ENCODE data around the gene SUZ12.
"Not testable (repeated sequence)": the region's sequence is repeated elsewhere in the genome, so short reads cannot be mapped to it uniquely, and the experiment has no call there.

Gene SUZ12

DNA sequence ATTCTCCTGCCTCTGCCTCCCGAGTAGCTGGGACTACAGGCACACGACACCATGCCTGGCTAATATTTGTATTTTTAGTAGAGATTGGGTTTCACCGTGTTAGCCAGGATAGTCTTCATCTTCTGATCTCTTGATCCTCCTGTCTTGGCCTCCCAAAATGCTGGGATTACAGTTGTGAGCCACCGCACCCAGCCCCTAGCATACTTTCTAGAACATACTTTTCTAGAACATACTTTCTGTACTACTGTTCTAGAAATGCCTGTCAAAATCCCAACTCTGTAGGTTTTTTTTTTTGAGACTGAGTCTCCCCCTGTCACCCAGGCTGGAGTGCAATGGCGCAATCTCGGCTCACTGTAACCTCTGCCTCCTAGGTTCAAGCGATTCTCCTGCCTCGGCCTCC lies 27.3 kb downstream of the SUZ12 start:
- DNase-seq (ENCODE audit: low read depth) = not testable (repeated sequence)

DNA sequence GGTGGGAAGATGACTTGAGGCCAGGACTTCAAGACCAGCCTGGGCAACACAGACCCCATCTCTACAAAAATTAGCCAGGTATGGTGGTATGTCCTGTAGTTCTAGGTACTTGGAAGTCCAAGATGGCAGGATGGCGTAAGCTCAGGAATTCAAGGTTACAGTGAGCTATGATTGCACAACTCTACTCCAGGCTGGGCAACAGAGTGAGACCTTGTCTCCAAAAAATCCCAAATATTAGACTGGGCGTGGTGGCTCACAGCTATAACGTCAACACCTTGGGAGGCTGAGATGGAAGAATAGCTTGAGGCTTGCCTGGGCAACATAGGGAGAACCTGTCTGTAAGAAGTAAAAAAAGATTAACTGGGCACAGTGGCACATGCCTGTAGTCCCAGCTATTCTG lies 30.8 kb downstream of the SUZ12 start:
- no peak for DNase-seq (ENCODE audit: low read depth)

DNA sequence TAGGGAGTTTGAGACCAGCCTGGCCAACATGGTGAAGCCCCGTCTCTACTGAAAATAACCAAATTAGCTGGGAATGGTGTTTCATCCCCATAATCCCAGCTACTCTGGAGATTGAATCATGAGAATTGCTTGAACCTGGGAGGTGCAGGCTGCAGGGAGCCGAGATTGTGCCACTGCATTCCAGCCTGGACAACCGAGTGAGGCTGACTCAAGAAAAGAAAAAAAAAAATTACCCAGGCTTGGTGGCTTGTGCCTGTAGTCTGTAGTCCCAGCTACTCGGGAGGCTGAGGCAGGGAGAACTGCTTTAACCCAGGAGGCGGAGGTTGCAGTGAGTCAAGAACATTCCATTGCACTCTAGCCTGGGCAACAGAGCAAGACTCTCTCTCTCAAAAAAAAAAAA lies 33.6 kb downstream of the SUZ12 start:
- not testable (repeated sequence) for DNase-seq (ENCODE audit: low read depth)

DNA sequence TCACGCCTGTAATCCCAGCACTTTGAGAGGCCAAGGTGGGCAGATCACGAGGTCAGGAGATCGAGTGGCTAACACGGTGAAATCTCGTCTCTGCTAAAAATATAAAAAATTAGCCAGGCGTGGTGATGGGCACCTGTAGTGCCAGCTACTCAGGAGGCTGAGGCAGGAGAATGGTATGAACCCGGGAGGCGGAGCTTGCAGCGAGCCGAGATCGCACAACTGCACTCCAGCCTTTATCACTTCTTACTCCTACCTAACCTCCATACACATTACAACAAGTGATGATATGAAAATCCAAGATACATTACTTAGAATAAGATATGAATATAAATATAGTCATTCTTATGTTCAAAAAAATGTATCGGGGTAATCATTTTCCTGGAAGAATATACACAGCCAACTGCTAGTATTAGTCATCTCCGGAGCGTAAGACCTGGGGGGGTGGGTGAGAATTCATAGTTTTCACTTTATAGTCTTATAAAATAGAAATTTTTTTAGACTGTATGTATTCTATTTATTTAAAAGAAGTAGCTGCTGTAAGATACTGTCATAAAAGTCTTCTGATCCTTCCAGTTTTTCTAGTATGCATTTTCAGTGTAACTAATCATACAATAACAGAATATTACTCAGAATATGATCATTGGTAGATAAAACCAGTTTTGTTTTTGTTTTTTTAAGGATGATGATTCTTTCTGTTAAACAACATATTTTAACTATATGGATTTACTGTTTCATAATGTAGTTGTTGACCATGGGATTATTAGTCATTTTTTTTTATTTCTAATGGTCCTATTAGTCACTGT lies 37.7 kb downstream of the SUZ12 start:
- DNase-seq (ENCODE audit: low read depth) = not testable (repeated sequence)

DNA sequence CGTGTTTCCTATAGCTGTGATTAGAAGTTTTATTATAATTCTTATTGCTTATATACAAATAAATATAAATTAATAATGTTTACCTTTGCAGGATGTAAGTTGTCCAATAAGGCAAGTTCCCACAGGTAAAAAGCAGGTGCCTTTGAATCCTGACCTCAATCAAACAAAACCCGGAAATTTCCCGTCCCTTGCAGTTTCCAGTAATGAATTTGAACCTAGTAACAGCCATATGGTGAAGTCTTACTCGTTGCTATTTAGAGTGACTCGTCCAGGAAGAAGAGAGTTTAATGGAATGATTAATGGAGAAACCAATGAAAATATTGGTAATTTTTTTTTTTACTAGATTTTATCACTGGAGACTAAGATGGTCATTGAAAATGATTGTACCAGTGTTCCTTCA lies 38.6 kb downstream of the SUZ12 start:
- DNase-seq (ENCODE audit: low read depth) = not testable (repeated sequence)

DNA sequence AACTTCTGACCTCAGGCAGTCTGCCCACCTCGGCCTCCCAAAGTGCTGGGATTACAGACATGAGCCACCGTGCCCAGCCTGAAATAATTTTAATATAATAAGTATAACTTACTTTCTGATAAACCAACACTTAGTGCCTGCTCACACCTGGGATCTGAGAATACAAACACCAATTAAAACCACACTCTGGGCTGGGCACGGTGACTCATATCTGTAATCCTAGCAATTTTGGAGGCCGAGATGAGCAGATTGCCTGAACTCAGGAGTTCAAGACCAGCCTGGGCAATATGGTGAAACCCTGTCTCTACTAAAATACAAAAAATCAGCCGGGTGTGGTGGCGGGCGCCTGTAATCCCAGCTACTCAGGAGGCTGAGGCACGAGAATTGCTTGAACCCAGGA lies 55.0 kb downstream of the SUZ12 start:
- DNase-seq (ENCODE audit: low read depth) = not testable (repeated sequence)

DNA sequence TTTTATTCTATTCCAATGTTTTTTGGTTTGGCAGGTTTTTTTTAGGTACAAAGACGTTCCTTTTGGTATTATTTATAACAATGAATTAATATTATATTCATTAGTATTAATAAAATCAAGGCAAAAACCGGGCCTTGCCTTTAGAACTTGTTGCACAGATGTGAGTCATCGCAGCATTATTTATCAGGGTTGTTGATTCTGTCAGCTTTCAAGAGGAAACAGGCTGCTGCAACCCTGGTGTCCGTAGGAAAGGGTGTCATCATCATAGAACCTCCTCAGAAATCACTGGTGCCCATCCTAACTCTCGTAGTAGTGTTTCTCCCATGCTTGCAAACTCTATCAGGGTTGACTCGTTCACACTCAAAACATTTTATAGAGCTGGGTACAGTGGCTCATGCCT lies 60.2 kb downstream of the SUZ12 start:
- DNase-seq (ENCODE audit: low read depth) = no peak

DNA sequence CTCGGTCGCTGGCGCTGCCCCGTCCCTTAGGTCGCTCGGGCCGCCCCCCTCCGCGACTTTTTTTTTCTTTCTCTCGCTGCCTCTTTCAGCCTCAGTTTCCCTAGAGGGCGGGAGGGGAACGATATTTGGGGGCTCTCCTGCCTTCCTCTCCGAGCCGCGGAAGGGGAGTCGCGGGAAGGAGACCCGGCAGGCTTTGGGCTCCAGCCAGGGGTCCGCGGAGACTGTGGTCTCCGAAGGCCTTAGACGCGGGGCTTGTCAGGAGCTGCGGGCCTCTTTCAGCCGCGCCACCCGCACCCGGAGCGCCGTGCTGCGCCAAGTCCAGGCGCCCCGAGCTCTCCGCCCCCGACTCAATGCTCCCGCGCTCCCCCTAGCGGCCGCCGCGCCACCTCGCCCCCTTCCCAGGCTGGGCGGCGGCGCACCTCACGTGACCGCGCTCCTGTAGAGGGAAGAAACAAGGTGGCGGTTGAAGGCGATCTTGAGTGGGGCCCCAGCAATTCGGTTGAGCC lies 70.2 kb downstream of the SUZ12 start, which contains the start of gene LRRC37B:
Gene LRRC37B (plus strand): TSS at position 427 of the 506 bp plus-strand sequence. CDS start 14,010 bp downstream, outside the sequence.
- DNase-seq (ENCODE audit: low read depth) = peak; percentile 83

DNA sequence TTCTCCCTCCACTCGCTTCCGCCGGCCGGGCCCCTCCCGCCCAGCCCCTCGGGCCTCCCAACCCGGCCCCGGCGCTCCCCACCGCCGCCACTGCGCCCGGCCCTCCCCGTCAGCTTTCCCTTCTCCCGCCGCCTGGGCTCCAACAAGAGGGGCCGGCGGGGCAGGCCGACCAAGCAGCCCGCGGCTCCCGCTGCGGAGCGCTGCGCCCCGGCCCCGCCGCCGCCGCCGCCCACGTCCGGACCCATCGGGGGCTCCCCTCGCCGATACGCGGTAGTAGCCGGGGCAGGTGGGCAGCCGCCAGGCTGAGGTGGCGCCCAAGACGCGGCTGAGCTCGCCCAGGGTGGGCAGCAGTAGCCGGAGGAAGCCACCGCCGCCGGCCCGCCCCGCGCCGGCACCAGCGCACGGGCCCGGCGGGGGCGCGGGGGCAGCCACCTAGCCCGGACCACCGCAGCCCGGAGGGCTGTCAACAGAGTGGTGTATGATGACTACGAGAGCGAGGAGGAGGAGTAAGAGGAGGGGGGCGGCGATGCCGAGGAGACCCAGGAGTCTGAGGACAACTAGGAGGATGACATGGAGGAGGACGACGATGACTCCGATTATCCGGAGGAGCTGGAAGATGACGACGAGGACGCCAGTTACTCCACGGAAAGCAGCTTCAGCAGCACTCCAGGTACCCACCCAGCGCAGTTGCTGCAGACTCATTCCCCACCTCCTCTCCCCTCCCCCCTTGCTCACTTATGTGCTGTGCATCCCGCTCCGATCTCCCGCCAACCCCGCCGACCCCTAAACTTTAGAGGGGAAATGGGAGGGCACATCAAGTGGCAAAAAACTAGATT lies 70.9 kb downstream of the SUZ12 start:
- peak; percentile 5 for DNase-seq (ENCODE audit: low read depth)

DNA sequence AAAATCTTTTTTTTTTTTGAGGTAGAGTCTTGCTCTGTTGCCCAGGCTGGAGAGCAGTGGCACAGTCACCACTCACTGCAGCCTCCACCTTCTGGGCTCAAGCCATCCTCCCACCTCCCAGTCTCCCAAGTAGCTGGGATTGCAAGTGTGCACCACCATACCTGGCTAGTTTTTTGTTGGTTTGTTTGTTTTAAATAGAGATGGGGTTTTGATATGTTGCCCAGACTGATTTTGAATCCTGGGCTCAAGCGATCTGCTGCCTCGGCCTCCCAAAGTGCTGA lies 72.4 kb downstream of the SUZ12 start:
- DNase-seq (ENCODE audit: low read depth) = no peak

DNA sequence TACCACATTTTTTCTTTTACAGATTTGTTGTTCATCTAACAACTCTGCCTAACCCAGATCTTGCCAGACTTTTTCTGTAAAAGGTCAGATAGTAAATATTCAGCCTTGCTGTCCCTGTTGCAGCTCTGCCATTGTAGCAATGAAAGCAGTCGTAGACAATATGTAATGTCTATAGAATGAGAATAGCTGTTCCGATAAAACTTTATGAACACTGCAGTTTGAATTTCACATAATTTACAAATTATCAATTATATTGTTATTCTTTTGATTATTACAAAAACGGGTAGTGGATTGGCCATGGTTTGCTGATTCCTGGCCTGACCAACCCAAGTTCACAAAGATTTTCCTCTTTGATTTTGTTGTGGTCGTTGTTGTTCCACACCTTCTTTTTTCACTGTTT lies 73.3 kb downstream of the SUZ12 start:
- DNase-seq (ENCODE audit: low read depth) = no peak

DNA sequence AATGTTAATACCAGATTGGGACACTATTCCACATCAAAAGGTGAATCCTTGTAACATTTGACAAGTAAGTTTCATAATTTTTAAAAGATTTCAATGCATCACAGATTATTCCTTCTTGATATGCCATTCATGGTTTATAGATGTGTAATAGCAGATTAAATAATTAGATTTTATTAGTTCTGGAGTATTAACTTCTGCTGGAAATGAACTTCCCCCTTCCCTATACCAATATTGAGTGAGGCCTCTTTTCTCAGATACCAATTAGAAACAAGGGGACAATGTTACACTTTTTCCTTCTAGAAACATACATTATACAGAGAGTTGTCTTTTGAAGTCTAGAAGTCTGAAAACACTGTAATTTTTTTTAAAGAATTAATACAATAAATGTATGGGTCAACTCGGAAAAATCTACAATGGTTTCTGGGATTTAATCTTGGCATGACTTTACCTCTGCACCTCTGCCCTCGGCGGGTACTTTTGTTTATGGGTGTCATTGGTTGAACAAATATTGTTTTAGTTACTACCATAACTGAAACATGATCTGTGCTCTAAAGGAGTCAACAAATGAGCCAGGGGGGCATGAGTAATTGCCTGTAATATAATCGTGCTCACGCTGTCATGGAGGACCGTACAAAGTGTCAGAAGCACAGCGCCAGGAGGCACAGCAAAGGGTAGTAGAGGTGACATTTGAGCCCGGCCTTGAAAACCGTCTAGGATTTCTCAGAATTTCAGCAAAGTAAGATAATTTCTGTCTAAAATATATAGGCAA lies 78.6 kb downstream of the SUZ12 start:
- no peak for DNase-seq (ENCODE audit: low read depth)

DNA sequence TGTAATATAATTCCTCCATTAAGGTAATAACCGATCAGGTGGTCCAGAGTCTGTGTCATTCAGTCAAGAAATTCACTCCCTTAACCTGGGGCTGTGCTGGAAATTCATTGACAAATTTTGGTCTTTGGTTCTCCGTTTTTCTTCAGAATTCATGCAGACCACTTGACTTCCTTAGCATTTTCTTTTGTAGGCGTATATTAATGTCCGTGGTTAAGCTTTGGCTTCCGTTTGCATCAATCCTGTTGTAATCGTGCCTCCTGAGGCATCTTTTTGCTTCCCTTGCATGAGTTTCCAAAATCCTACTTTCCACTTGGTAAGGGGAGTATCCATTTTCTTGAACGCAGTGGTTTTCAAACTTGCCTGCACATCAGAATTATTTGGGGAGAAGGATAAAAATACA lies 79.4 kb downstream of the SUZ12 start:
- no peak for DNase-seq (ENCODE audit: low read depth)

DNA sequence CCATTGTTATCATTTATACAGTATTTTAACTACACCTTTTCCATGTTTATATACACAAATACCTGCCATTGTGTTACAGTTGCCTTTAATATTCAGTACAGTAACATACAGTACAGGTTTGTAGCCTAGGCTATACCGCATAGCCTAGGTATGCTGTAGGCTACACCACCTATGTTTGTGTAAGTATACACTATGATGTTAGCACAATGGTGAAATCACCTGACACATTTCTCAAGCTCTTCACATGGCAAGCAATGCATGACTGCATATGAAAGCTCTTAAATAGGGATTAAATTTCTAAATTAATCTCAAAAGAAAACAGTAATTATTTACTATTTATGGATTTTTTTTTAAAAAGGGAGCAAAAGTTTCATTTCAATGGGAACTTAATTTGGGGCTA lies 82.4 kb downstream of the SUZ12 start:
- DNase-seq (ENCODE audit: low read depth) = no peak

DNA sequence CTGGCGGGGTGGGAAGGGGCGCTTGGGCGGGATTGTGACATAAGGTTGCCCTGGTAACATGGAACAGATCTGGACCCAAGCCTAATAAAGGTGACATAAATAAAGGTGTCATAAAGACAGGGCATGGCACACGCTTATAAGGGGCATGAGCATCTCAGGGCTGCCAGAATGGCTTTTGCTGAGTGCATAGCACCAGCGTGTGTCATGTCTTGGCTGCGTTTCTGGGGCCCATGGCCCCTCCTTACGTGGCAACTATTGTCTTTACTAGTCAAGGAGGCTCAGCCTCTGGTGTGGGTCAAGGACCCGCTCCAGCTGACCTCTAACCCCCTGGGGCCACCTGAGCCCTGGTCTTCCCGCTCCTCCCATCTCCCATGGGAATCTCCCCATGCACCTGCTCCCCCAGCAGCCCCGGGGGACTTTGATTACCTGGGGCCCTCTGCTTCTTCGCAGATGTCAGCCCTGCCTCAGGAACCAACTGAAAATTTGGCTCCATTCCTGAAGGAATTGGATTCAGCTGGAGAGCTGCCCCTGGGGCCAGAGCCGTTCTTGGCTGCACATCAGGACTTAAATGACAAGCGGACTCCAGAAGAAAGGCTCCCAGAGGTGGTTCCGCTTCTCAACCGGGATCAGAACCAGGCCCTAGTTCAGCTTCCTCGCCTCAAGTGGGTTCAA lies 84.3 kb downstream of the SUZ12 start:
- no peak for DNase-seq (ENCODE audit: low read depth)

DNA sequence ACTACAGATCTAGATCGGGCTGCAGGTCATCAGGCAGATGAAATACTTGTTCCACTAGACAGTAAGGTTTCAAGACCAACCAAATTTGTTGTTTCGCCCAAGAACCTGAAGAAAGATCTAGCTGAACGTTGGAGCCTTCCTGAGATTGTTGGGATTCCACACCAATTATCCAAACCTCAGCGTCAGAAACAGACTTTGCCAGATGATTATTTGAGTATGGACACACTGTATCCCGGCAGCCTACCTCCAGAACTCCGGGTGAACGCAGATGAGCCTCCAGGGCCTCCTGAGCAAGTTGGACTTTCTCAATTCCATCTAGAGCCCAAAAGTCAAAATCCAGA lies 84.8 kb downstream of the SUZ12 start:
- DNase-seq (ENCODE audit: low read depth) = no peak

DNA sequence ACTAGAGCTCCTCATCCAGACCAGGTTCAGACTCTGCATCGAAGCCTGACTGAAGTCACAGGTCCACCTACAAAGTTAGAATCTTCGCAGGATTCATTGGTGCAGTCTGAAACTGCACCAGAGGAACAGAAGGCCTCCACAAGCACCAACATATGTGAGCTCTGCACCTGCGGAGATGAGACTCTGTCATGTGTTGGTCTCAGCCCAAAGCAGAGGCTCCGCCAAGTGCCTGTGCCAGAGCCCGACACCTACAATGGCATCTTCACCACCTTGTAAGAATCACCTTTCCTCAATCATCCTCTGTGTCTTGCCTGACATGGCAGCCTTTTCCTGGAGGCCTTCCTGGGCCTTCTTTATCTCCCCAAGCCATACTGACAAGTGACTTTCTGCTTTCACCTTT lies 85.7 kb downstream of the SUZ12 start:
- not testable (repeated sequence) for DNase-seq (ENCODE audit: low read depth)

DNA sequence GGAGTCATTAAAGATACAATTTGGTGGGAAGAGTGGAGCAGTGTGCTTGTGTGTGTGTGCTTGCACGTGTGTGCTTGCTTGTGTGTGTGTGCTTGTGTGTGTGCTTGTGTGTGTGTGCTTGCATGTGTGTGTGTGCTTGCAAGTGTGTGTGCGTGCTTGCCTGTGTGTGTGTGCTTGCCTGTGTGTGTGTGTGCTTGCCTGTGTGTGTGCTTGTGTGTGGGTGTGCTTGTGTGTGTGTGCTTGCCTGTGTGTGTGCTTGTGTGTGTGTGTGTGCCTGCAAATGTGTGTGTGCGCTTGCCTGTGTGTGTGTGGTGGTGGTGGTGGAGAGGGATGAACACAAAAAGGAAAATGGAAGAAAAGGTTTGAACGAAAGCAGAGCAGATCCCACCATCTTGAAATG lies 90.5 kb downstream of the SUZ12 start:
- not testable (repeated sequence) for DNase-seq (ENCODE audit: low read depth)

DNA sequence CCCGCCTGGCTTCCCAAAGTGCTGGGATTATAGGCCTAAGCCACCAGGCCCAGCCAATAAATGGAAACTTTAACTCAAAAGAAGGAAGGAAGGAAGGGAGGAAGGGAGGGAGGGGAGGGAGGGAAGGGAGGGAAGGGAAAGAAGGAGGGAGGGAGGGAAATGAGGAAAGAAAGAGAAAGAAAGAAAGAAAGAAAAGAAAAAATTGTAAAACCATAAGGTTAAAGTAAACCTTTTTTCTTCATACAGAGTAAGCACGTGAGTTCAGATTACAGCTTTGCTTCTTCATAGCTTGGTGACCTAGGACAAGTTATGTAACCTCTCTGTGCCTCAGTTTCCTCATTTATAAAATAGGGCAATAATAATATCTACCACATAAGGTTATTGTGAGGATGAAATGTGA lies 96.4 kb downstream of the SUZ12 start:
- DNase-seq (ENCODE audit: low read depth) = no peak

DNA sequence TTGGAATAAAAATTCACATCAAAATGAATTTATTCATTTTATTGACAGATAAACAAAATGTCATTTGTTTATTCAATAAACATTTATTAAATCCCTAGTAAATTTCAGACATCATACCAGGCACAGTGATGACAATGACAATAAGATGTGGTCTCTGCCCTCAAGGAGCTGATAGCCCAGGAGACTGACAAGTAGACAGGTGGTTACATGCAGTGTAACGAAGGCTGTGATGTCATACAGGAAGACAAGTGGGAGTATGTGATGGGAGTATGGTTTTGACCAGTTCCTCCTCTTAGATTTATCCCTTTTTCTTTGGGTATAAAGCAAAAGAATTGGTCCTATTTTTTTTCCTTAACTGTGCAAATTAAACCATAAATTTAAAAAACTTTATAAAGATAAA lies 97.0 kb downstream of the SUZ12 start:
- DNase-seq (ENCODE audit: low read depth) = not testable (repeated sequence)

DNA sequence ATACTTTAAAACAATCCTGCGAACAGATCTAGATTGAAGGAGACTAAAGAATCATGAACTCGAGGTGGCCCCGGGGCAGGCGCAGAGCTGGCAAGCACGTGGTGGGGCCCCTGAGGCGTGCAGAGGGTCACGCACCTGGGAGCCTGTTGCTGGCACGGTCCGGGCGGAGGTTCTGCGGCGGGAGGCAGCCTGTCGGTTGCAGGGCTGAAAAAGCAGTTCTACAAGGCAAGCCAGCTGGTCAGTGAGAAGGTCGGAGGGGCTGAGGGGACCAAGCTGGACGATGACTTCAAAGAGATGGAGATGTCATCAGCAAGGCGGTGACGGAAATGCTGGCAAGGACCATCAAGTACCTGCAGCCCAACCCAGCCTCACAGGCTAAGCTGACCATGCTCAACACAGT lies 103.4 kb downstream of the SUZ12 start:
- DNase-seq (ENCODE audit: low read depth) = not testable (repeated sequence)

DNA sequence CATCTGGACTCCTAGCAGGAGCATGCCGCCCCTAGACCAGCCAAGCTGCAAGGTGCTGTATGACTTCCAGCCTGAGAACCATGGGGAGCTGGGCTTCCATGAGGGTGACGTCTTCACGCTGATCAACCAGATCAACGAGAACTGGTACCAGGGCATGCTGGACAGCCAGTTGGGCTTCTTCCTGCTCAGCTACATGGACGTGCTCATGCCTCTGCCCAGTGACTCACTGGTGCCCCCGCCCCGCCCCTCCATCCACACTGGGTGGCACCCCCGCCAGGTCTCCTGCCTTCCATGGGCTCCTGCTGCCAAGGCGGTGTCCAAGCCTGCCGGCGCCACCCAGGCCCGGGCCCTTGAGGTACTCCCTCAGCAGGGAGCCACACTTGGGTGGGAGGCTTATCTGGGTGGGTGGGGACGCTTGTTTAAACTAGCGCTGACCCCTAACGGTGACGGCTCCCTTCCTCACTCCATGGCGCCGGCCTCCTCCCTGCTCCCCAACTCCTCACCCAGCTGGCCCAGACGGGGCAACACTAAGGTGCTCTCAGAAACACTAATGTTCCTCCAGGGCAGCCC lies 104.6 kb downstream of the SUZ12 start:
- DNase-seq (ENCODE audit: low read depth) = not testable (repeated sequence)

Measured in activated T-cell treated with anti-CD3 and anti-CD28 coated beads for 1 hour (primary cell).